Natural killer cell (primary cell): ENCODE measurements around the gene LRRC56. TPM values are rescaled to one million over a fixed set of nuclear protein-coding genes. Genes with fewer than 3 reads are reported as not detected.

Source experiments
- ATAC-seq, 3 donors: fragments of 150-1000 bp in 2 of 3; fragments of 200-7000 bp in 1 of 3; cut with Tn5 transposase; 1 replicate in 1 of 3; 2 replicates in 2 of 3; pipeline ENCODE4 v1.10.0; 2021; ENCODE audit warnings: mild to moderate bottlenecking in 2 of 3, moderate library complexity in 2 of 3
- DNase-seq, 2 donors: peaks; one replicate each; pipeline versions ENCODE4 v3.0.0 to v3.0.0-alpha.2; 2013 to 2021; ENCODE audit warnings: mixed read lengths in 1 of 2
- H3K27ac ChIP-seq: one replicate; pipeline ENCODE4 v1.5.1; 2013; ENCODE audit warnings: mild to moderate bottlenecking, low read length
- H3K27me3 ChIP-seq: one replicate; pipeline ENCODE4 v1.6.1; 2013; ENCODE audit warnings: low read length; ENCODE audit not compliant: control insufficient read depth, insufficient read depth
- H3K36me3 ChIP-seq: one replicate; pipeline ENCODE4 v1.6.1; 2013; ENCODE audit warnings: low read length; ENCODE audit not compliant: control insufficient read depth, insufficient read depth
- H3K4me1 ChIP-seq: one replicate; pipeline ENCODE4 v1.6.1; 2013; ENCODE audit warnings: low read length; ENCODE audit not compliant: control insufficient read depth, insufficient read depth
- H3K4me3 ChIP-seq: one replicate; pipeline ENCODE4 v1.5.1; 2013; ENCODE audit warnings: low read length
- H3K9me3 ChIP-seq: one replicate; pipeline ENCODE4 v1.6.1; 2013; ENCODE audit warnings: low read length; ENCODE audit not compliant: control insufficient read depth, insufficient read depth
- H3K27ac Mint-ChIP-seq, 2 donors: one replicate each; pipeline ENCODE4 v1.8.0; 2022; ENCODE audit warnings: mild to moderate bottlenecking in 2 of 2, mixed read lengths in 2 of 2, moderate library complexity in 1 of 2
- H3K27me3 Mint-ChIP-seq, 2 donors: one replicate each; pipeline ENCODE4 v1.8.0; 2022; ENCODE audit warnings: low read depth in 2 of 2, mixed read lengths in 2 of 2
- H3K36me3 Mint-ChIP-seq: one replicate; pipeline ENCODE4 v1.8.0; 2022; ENCODE audit warnings: mixed read lengths
- H3K4me1 Mint-ChIP-seq, 2 donors: one replicate each; pipeline ENCODE4 v1.8.0; 2022; ENCODE audit warnings: mixed read lengths in 2 of 2
- H3K4me3 Mint-ChIP-seq: one replicate; pipeline ENCODE4 v1.8.0; 2022; ENCODE audit warnings: mild to moderate bottlenecking, moderate library complexity, mixed read lengths
- H3K9me3 Mint-ChIP-seq, 2 donors: one replicate each; pipeline ENCODE4 v1.8.0; 2022; ENCODE audit warnings: mixed read lengths in 2 of 2
- CTCF ChIP-seq: fragments of 200-600 bp; IDR thresholded peaks from one replicate; pipeline ENCODE4 v1.8.0; 2022; ENCODE audit warnings: antibody characterized with exemption
- WGBS: methylation state at CpG from one replicate; pipeline ENCODE4 v1.1.7; 2013; ENCODE audit warnings: missing lambda C conversion rate; ENCODE audit not compliant: insufficient coverage; 5-methylcytosine and 5-hydroxymethylcytosine counted together
- intact Hi-C: fragments of 100-400 bp; cut with micrococcal nuclease; formaldehyde crosslinking; loops from one replicate; pipeline ENCODE4 v1.14.2; 2022
- total RNA-seq, 4 donors: library from RNA; stranded (reverse); fragments of 120-200 nt in 1 of 4; gene quantifications; one replicate each; pipeline versions ENCODE4 v1.2.3 to v1.2.4, GENCODE V29; 2013 to 2022

LRRC56 gene
- total RNA-seq, 3 donors from 2014 or later (not counting 1 experiment from before 2014, with no cell fraction given) = 1.5 to 2.4 (median 2.2) TPM

- Histone ChIP-seq H3K9me3 (no peaks in the 10 kb centered on the region), H3K4me3 (peak overlapping the region; percentile 50), H3K27me3 (no peaks in the 10 kb centered on the region), H3K36me3 (peaks cover 11% of the 10 kb centered on the region), H3K4me1 (peaks cover 37% of the 10 kb centered on the region), H3K27ac (no peak overlapping the region)
- peak overlapping the region; percentile 74 for H3K4me3 Mint-ChIP-seq
- intact Hi-C loops = no loop called here
- H3K27me3 Mint-ChIP-seq = no peaks in the 10 kb centered on the region
- peaks cover 0 to 25% of the 10 kb centered on the region in 2 donors for H3K4me1 Mint-ChIP-seq
- H3K36me3 Mint-ChIP-seq = no peaks in the 10 kb centered on the region
- H3K27ac Mint-ChIP-seq = peak overlapping the region in 1 of 2 donors; percentile 42
- peak in 1 of 2 donors; percentile 54 for DNase-seq
- no peak for TF ChIP-seq CTCF
- H3K9me3 Mint-ChIP-seq = no peaks in the 10 kb centered on the region
- WGBS = 8% methylated on average over 66 of the region's 66 CpGs
- ATAC-seq = peak in 1 of 3 donors; percentile 0
Observed at GRCh38 chr11:534396-535209, 2.7 kb upstream of the LRRC56 start.

DNA sequence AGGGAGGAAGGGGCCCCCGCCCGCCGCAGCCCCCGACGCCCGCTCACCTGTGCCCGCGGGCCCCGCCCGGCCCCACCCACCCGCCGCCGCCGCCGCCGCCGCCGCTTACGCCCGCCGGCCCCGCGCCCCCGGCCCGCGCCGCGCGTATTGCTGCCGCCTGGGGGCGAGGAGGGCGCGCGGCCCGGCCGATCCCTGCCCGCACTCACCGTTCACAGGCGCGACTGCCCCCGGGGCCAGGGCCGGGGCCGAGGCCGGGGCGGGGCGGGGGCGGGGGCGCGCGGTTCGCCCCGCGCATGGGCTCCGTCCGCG is 2.2 kb upstream of the LRRC56 start:
- intact Hi-C loops = no loop called here
- DNase-seq (no peak), ATAC-seq (peak in 2 of 3 donors; percentile 18 to 26)
- no peaks in the 10 kb centered on the region for H3K9me3 Mint-ChIP-seq
- Histone ChIP-seq H3K9me3 (no peaks in the 10 kb centered on the region), H3K36me3 (peaks cover 11% of the 10 kb centered on the region), H3K27me3 (no peaks in the 10 kb centered on the region), H3K4me3 (peak overlapping the region; percentile 50), H3K4me1 (peaks cover 37% of the 10 kb centered on the region), H3K27ac (no peak overlapping the region)
- no peaks in the 10 kb centered on the region for H3K36me3 Mint-ChIP-seq
- H3K4me3 Mint-ChIP-seq = no peak overlapping the region
- H3K4me1 Mint-ChIP-seq = peaks cover 0 to 25% of the 10 kb centered on the region in 2 donors
- TF ChIP-seq CTCF = no peak
- H3K27me3 Mint-ChIP-seq = no peaks in the 10 kb centered on the region
- WGBS = under 1% methylated on average over 54 of the region's 56 CpGs
- H3K27ac Mint-ChIP-seq = peak overlapping the region in 1 of 2 donors; percentile 92

DNA sequence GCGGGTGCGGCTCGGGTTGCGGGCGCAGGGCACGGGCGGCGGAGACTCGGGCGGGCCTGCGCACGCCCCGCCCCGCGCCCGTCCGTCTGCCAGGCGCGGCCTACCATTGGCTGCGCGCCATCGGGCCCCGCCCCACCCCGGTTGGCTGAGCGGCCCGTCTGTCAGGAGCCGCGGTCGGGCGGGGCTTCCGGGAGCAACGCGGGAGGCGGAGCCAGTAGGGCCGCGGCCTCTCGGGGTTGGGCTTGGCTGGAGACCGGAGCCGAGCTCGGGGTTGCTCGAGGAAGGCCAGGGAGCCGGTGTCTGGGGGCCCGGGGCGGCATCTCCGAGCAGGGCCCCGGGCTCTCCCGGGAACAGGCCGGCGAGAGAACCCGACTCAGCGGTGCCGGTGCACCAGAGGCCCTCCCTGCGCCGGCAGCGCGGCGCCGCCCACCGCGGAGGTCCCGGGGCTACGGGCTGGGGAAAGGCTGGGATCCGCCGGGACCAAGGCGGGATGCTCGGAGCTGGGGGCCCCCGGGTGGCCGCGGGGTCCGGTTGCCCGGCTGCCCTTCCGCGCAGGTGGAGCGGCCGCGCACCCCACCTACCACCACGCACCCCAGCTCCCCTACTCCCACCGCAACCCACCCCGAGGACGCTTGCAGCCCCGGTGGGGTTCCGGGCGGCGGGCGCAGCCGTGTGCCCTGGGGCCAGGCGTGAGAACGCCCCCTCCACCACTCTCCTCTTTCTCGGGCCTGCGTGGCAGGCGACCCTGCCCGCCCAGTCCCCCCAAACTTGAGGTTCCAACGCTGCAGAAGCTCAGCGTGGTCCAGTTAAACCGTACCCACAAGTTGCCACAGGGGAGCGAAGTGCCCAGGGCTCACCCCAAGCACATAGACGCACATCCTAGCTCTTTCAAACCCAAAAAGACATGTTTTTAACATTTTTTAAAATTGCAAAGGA is 1.5 kb upstream of the LRRC56 start, which contains the start of gene HRAS:
Gene HRAS, minus strand, starts transcription at position 58 of the 936 bp plus-strand sequence.
- H3K4me3 Mint-ChIP-seq = peak within 1 kb of the TSS; percentile 90
- H3K27me3 ChIP-seq = no peaks in the 10 kb centered on the region
- H3K9me3 Mint-ChIP-seq = no peaks in the 10 kb centered on the region
- peak; percentile 89 to 97 (median 89) for ATAC-seq
- H3K4me1 Mint-ChIP-seq = peaks cover 0 to 25% of the 10 kb centered on the region in 2 donors
- no peaks in the 10 kb centered on the region for H3K27me3 Mint-ChIP-seq
- peak within 1 kb of the TSS; percentile 86 to 92 for H3K27ac Mint-ChIP-seq
- H3K9me3 ChIP-seq = no peaks in the 10 kb centered on the region
- TF ChIP-seq CTCF = no peak
- peak within 1 kb of the TSS; percentile 52 for H3K4me3 ChIP-seq
- DNase-seq = peak; percentile 98 to 99
- H3K4me1 ChIP-seq = peaks cover 37% of the 10 kb centered on the region
- peak within 1 kb of the TSS; percentile 95 for H3K27ac ChIP-seq
- under 1% methylated on average over 97 of the region's 97 CpGs for WGBS
- intact Hi-C loops = no loop called here
- H3K36me3 ChIP-seq = peaks cover 11% of the 10 kb centered on the region
- no peaks in the 10 kb centered on the region for H3K36me3 Mint-ChIP-seq
